ENCODE results near the gene NOXA1.

- TF ChIP-seq CTCF (IDR thresholded peaks at IDR 0.05) (no peak), POLR2A (IDR thresholded peaks at IDR 0.05) (no peak)
Measured at GRCh38 chr9:137435980-137436760, 13.0 kb downstream of the NOXA1 start.
